Thyroid gland (tissue), 4 donors: ENCODE measurements around the gene ACAN.

Experiments used
- CTCF ChIP-seq, 6 experiments: fragments of 200-600 bp in 3 of 6; fragments of 450-650 bp in 3 of 6; sonication (generic) in 3 of 6; IDR thresholded peaks; one replicate each; pipeline ENCODE4 v1.5.1; 2016 to 2019; ENCODE audit warnings: antibody characterized with exemption in 6 of 6, mild to moderate bottlenecking in 2 of 6, inconsistent platforms in 1 of 6, moderate library complexity in 1 of 6
- POLR2A ChIP-seq, 2 donors: fragments of 450-650 bp; IDR thresholded peaks; one replicate each; pipeline ENCODE4 v1.6.1; 2017; ENCODE audit warnings: antibody characterized with exemption in 2 of 2, mild to moderate bottlenecking in 2 of 2, moderate library complexity in 1 of 2

- TF ChIP-seq CTCF (IDR thresholded peaks at IDR 0.05) = no peak
- no peak for TF ChIP-seq POLR2A (IDR thresholded peaks at IDR 0.05)
These were observed 2.0 kb downstream of the ACAN start for GRCh38 chr15:88805031-88805780.
